K562 (cell line): ENCODE measurements around the gene SOWAHB. TPM values are rescaled to one million over a fixed set of nuclear protein-coding genes. Genes with fewer than 3 reads are reported as not detected.

Source experiments
- ATAC-seq: fragments of 200-7000 bp; cut with Tn5 transposase; 3 replicates; pipeline ENCODE4 v1.9.1; 2020; ENCODE audit warnings: moderate library complexity
- BruUV-seq: library from RNA; stranded (reverse); fragments of 400-500 nt; replicated peaks from 2 replicates; lab custom pipeline; 2021; lab: Mats Ljungman, UMichigan
- CTCF ChIA-PET: fragments of 300-600 bp; formaldehyde crosslinking; extraction: SDS; loops from one replicate; lab custom pipeline; 2021; ENCODE audit warnings: low intra/inter-chr PET ratio; lab: Yijun Ruan, JAX
- POLR2A ChIA-PET: fragments of 300-600, 350-650 bp; sonication (Branson Sonifier 250); formaldehyde crosslinking; extraction: SDS; loops from one replicate; lab custom pipeline; 2021; ENCODE audit warnings: antibody characterized with exemption, inconsistent platforms; lab: Yijun Ruan, JAX
- DNase-seq, 4 experiments: peaks; one replicate each; pipeline versions ENCODE4 v3.0.0 to v3.0.0-alpha.2; 2011 to 2018; ENCODE audit warnings: low spot score in 3 of 4, mixed read lengths in 3 of 4; ENCODE audit errors: extremely low read depth in 1 of 4
- FAIRE-seq: peaks from 2 replicates; lab custom pipeline; 2011; peaks lifted over from hg19 to GRCh38; lab: Jason Lieb, UNC
- H2AFZ ChIP-seq: 2 replicates; pipeline ENCODE4 v1.6.0; 2011; ENCODE audit warnings: low read depth, low read length, control low read depth, inconsistent platforms
- H3K27ac ChIP-seq: fragments of 200-600 bp; 3 replicates; pipeline ENCODE4 v1.8.0; 2011; ENCODE audit warnings: low read depth, mild to moderate bottlenecking, control low read depth, inconsistent platforms, low read length, moderate library complexity, mixed read lengths; ENCODE audit errors: extremely low read depth
- H3K27me3 ChIP-seq, 2 experiments: fragments of 300-600 bp in 1 of 2; 2 replicates in 1 of 2; 3 replicates in 1 of 2; pipeline versions ENCODE4 v1.6.0 to v1.8.0; 2011; ENCODE audit warnings: inconsistent platforms in 2 of 2, low read length in 2 of 2, mild to moderate bottlenecking in 1 of 2, mixed read lengths in 1 of 2, moderate library complexity in 1 of 2; ENCODE audit not compliant: control insufficient read depth in 2 of 2, insufficient read depth in 2 of 2
- H3K36me3 ChIP-seq: fragments of 300-600 bp; 3 replicates; pipeline ENCODE4 v1.8.0; 2011; ENCODE audit warnings: mild to moderate bottlenecking, low read length, inconsistent platforms; ENCODE audit not compliant: control insufficient read depth, insufficient read depth
- H3K4me1 ChIP-seq, 2 experiments: fragments of 200-600 bp in 1 of 2; replicated peaks in 1 of 2; 2 replicates in 1 of 2; 3 replicates in 1 of 2; pipeline versions ENCODE4 v1.5.1 to v1.8.0; 2011; ENCODE audit warnings: inconsistent platforms in 2 of 2, low read length in 2 of 2, mild to moderate bottlenecking in 1 of 2, mixed read lengths in 1 of 2, moderate library complexity in 1 of 2; ENCODE audit not compliant: control insufficient read depth in 2 of 2, insufficient read depth in 2 of 2
- H3K4me2 ChIP-seq: 2 replicates; pipeline ENCODE4 v1.6.1; 2011; ENCODE audit warnings: low read length, control low read depth, inconsistent platforms, mixed read lengths; ENCODE audit not compliant: insufficient read depth
- H3K4me3 ChIP-seq: fragments of 200-600 bp; sonication (generic), shearing (Covaris generic); 2 replicates; pipeline ENCODE4 v1.5.1; 2016; ENCODE audit warnings: control low read depth, inconsistent platforms
- H3K79me2 ChIP-seq: fragments of 200-600 bp; 3 replicates; pipeline ENCODE4 v1.8.0; 2011; ENCODE audit warnings: low read length, inconsistent platforms; ENCODE audit not compliant: control insufficient read depth, insufficient read depth
- H3K9ac ChIP-seq, 2 experiments: 2 replicates each; pipeline versions ENCODE4 v1.6.0 to v1.6.1; 2011; ENCODE audit warnings: low read depth in 2 of 2, low read length in 2 of 2, control low read depth in 1 of 2, inconsistent platforms in 1 of 2, mild to moderate bottlenecking in 1 of 2, mixed read lengths in 1 of 2; ENCODE audit not compliant: insufficient read depth in 1 of 2
- H3K9me1 ChIP-seq: one replicate; pipeline ENCODE4 v1.6.0; 2011; ENCODE audit warnings: inconsistent platforms, mild to moderate bottlenecking, low read length, moderate library complexity; ENCODE audit not compliant: control insufficient read depth, insufficient read depth
- H3K9me3 ChIP-seq: replicated peaks from 2 replicates; pipeline ENCODE4 v1.5.1; 2011; ENCODE audit warnings: low read depth, low read length, inconsistent platforms; ENCODE audit not compliant: control insufficient read depth, insufficient read depth
- H4K20me1 ChIP-seq: replicated peaks from 2 replicates; pipeline ENCODE4 v1.6.1; 2011; ENCODE audit warnings: low read length, inconsistent platforms, mixed read lengths; ENCODE audit not compliant: control insufficient read depth, insufficient read depth
- ARID3A ChIP-seq: IDR thresholded peaks from 2 replicates; pipeline ENCODE4 v1.6.1; 2012; ENCODE audit warnings: low read depth, low read length, improper control_type of control experiment, borderline replicate concordance
- BCOR ChIP-seq: fragments of 450-650 bp; IDR thresholded peaks from 2 replicates; pipeline ENCODE4 v1.6.1; 2016
- ETV1 ChIP-seq: fragments of 450-650 bp; conservative IDR thresholded peaks from 2 replicates; pipeline ENCODE4 v1.6.1; 2016; ENCODE audit warnings: missing genetic modification characterization, control low read depth, low read depth, missing compliant biosample characterization
- JUNB ChIP-seq: fragments of 450-650 bp; formaldehyde crosslinking; conservative IDR thresholded peaks from 2 replicates; pipeline ENCODE4 v1.4.0; 2020; ENCODE audit warnings: mild to moderate bottlenecking
- MEF2D ChIP-seq: conservative IDR thresholded peaks from 2 replicates; pipeline ENCODE4 v1.6.1; 2016; ENCODE audit warnings: low read depth, missing genetic modification characterization, missing compliant biosample characterization
- POLR2G ChIP-seq: fragments of 200-400 bp; formaldehyde crosslinking; IDR thresholded peaks from 2 replicates; pipeline ENCODE4 v1.6.1; 2017; ENCODE audit warnings: low read depth, mild to moderate bottlenecking, antibody characterized with exemption, low read length, moderate library complexity
- POU5F1 ChIP-seq: fragments of 150-350 bp; IDR thresholded peaks from 2 replicates; pipeline ENCODE4 v1.6.1; 2014; ENCODE audit warnings: borderline replicate concordance, low read length, low read depth, mild to moderate bottlenecking; ENCODE audit not compliant: partially characterized antibody
- PYGO2 ChIP-seq: fragments of 450-650 bp; IDR thresholded peaks from 2 replicates; pipeline ENCODE4 v1.6.1; 2016; ENCODE audit warnings: mild to moderate bottlenecking, missing genetic modification characterization, moderate library complexity, missing compliant biosample characterization
- SNRNP70 ChIP-seq: fragments of 200-400 bp; formaldehyde crosslinking; optimal IDR thresholded peaks from 2 replicates; pipeline ENCODE3; 2017; ENCODE audit warnings: low read depth, low read length
- XRCC5 ChIP-seq: fragments of 200-400 bp; formaldehyde crosslinking; IDR thresholded peaks from 2 replicates; pipeline ENCODE4 v1.6.1; 2017; ENCODE audit warnings: low read depth, mild to moderate bottlenecking, low read length
- ZNF239 ChIP-seq: fragments of 250-450 bp; sonication (Bioruptor Pico); IDR thresholded peaks from 2 replicates; pipeline ENCODE4 v1.4.0; 2020; ENCODE audit warnings: mild to moderate bottlenecking
- ZNF274 ChIP-seq: IDR thresholded peaks from 2 replicates; pipeline ENCODE4 v1.6.1; 2011; ENCODE audit warnings: low read depth, mild to moderate bottlenecking, low read length, moderate library complexity, borderline replicate concordance
- ZNF384 ChIP-seq: IDR thresholded peaks from 2 replicates; pipeline ENCODE4 v1.6.1; 2012; ENCODE audit warnings: low read depth, low read length, improper control_type of control experiment
- ZNF780A ChIP-seq: fragments of 250-450 bp; sonication (Bioruptor Pico); IDR thresholded peaks from 2 replicates; pipeline ENCODE4 v1.5.0; 2021; ENCODE audit warnings: mild to moderate bottlenecking
- ZSCAN32 ChIP-seq: fragments of 450-650 bp; formaldehyde crosslinking; IDR thresholded peaks from 2 replicates; pipeline ENCODE4 v1.4.0; 2020; ENCODE audit warnings: mild to moderate bottlenecking, moderate library complexity
- WGBS: fragments of 100-300 bp; shearing (Covaris generic); methylation state at CpG from one replicate; pipeline ENCODE4 v1.1.6; 2016; ENCODE audit warnings: low coverage, mixed read lengths; ENCODE audit not compliant: insufficient coverage; ENCODE audit errors: missing lambda C conversion rate; 5-methylcytosine and 5-hydroxymethylcytosine counted together
- in situ Hi-C: fragments of 300-500 bp; cut with MboI; formaldehyde crosslinking; loops from 4 replicates; pipeline ENCODE4 v1.15.0; 2018; ENCODE audit warnings: inconsistent platforms, mixed read lengths
- intact Hi-C: fragments of 100-400 bp; cut with micrococcal nuclease; formaldehyde crosslinking; loops from 2 replicates; pipeline ENCODE4 v1.14.2; 2022
- polyA plus RNA-seq, 8 experiments: library from polyadenylated mRNA; depleted of rRNA in 4 of 8; stranded (reverse) in 5 of 8; unstranded in 3 of 8; fragments of >200 nt; fragmentation: Nextera tagmentation in 2 of 8; fragmentation: Illumina TruSeq in 1 of 8; extraction: Ambion mirVana in 2 of 8; extraction: Trizol in 1 of 8; gene quantifications; 2 replicates each; pipeline versions ENCODE4 v1.2.1 to v1.2.3, GENCODE V29; 2011 to 2014; ENCODE audit warnings: inconsistent platforms in 1 of 8, missing spikeins in 1 of 8
- total RNA-seq, 7 experiments: library from RNA; depleted of rRNA in 6 of 7; stranded (reverse); fragments of >200 nt in 6 of 7; fragmentation: Illumina TruSeq in 2 of 7; extraction: Trizol in 2 of 7; gene quantifications; 2 replicates each; pipeline versions ENCODE4 v1.2.1 to v1.2.3, GENCODE V29; 2011 to 2021; ENCODE audit warnings: low replicate concordance in 1 of 7

Gene SOWAHB
- total and polyA plus RNA-seq, 9 of the 15 experiments (the other 6 are each of a cell fraction or from before 2014, with no cell fraction given), result not detected

GRCh38 chr4:76858319-76858718 is 39.6 kb downstream of the SOWAHB start:
- Histone ChIP-seq H3K9ac (no peak overlapping the region), H3K4me1 (no peaks in the 10 kb centered on the region), H3K9me1 (no peaks in the 10 kb centered on the region), H2AFZ (no peak overlapping the region), H3K4me2 (no peak overlapping the region), H3K4me3 (no peak overlapping the region), H3K27ac (no peak overlapping the region), H3K9me3 (no peaks in the 10 kb centered on the region), H4K20me1 (no peaks in the 10 kb centered on the region), H3K27me3 (peaks cover 0 to 8% of the 10 kb centered on the region in 2 experiments; a peak in 1 of 5 replicates), H3K36me3 (no peaks in the 10 kb centered on the region), H3K79me2 (no peaks in the 10 kb centered on the region)
- ATAC-seq (no peak), DNase-seq (no peak), FAIRE-seq (no peak)
- ChIA-PET CTCF (no interaction called here), POLR2A (interaction anchor here (0.5 kb wide), 1 partner anchor 1742 kb away, joined by 3 read pairs; no protein-coding TSS in a partner anchor)
- TF ChIP-seq ZSCAN32 (no peak), POLR2G (no peak), ETV1 (tag) (no peak), XRCC5 (no peak), MEF2D (tag) (no peak), ZNF384 (no peak), SNRNP70 (no peak), PYGO2 (tag) (no peak), ZNF239 (CRISPR knock-in tag) (no peak), JUNB (CRISPR knock-in tag) (no peak), ARID3A (no peak), POU5F1 (no peak), ZNF780A (CRISPR knock-in tag) (no peak), BCOR (no peak), ZNF274 (no peak)
- WGBS, result 0% methylated on average over 1 of the region's 1 CpG
- no TSS peak for BruUV-seq
- intact Hi-C loops, result no loop called here
- in situ Hi-C loops, result no loop called here
